Common myeloid progenitor, CD34-positive (primary cell): ENCODE measurements around the gene DAGLA.

Experiments
- CTCF ChIA-PET: fragments of 350-600 bp; sonication (Branson Sonifier 250); formaldehyde crosslinking; loops from one replicate; lab custom pipeline; 2021; ENCODE audit warnings: antibody characterized with exemption; lab: Charles Lee
- POLR2A ChIA-PET: fragments of 350-600 bp; sonication (Branson Sonifier 250); formaldehyde crosslinking; loops from one replicate; lab custom pipeline; 2021; ENCODE audit warnings: antibody characterized with exemption; lab: Charles Lee
- DNase-seq, 3 donors: peaks; one replicate each; pipeline versions ENCODE4 v3.0.0 to v3.0.0-alpha.2; 2013
- H3K27ac ChIP-seq, 2 experiments: 1 replicate in 1 of 2; 2 replicates in 1 of 2; pipeline ENCODE4 v1.7.0; 2013; ENCODE audit warnings: inconsistent platforms in 2 of 2, low read length in 2 of 2, mild to moderate bottlenecking in 2 of 2, low read depth in 1 of 2, moderate library complexity in 1 of 2; ENCODE audit not compliant: severe bottlenecking in 2 of 2, insufficient read depth in 1 of 2, poor library complexity in 1 of 2
- H3K27me3 ChIP-seq, 5 experiments: replicated peaks in 2 of 5; 1 replicate in 3 of 5; 2 replicates in 2 of 5; pipeline versions ENCODE4 v1.6.1 to v1.7.0; 2013; ENCODE audit warnings: low read length in 4 of 5, mild to moderate bottlenecking in 2 of 5, moderate library complexity in 2 of 5, inconsistent platforms in 1 of 5; ENCODE audit not compliant: insufficient read depth in 5 of 5, control insufficient read depth in 4 of 5
- H3K36me3 ChIP-seq, 4 experiments: 1 replicate in 2 of 4; 2 replicates in 2 of 4; pipeline versions ENCODE4 v1.6.1 to v1.7.0; 2013; ENCODE audit warnings: low read length in 3 of 4, control low read depth in 1 of 4, mild to moderate bottlenecking in 1 of 4; ENCODE audit not compliant: control insufficient read depth in 4 of 4, insufficient read depth in 4 of 4
- H3K4me1 ChIP-seq, 4 experiments: 1 replicate in 3 of 4; 2 replicates in 1 of 4; pipeline versions ENCODE4 v1.6.1 to v1.7.1; 2013; ENCODE audit warnings: low read length in 3 of 4, mild to moderate bottlenecking in 3 of 4, control low read depth in 1 of 4, inconsistent platforms in 1 of 4, moderate library complexity in 1 of 4; ENCODE audit not compliant: control insufficient read depth in 4 of 4, insufficient read depth in 4 of 4; ENCODE audit errors: control extremely low read depth in 1 of 4
- H3K4me3 ChIP-seq, 7 experiments: 1 replicate in 4 of 7; 2 replicates in 3 of 7; pipeline versions ENCODE4 v1.5.1 to v1.7.0; 2013; ENCODE audit warnings: mild to moderate bottlenecking in 7 of 7, low read length in 6 of 7, moderate library complexity in 6 of 7, inconsistent platforms in 2 of 7, low read depth in 2 of 7, control low read depth in 1 of 7; ENCODE audit not compliant: insufficient read depth in 4 of 7, control insufficient read depth in 1 of 7; ENCODE audit errors: extremely low read depth in 1 of 7
- H3K9me3 ChIP-seq, 5 experiments: 1 replicate in 4 of 5; 2 replicates in 1 of 5; pipeline versions ENCODE4 v1.6.1 to v1.7.1; 2013; ENCODE audit warnings: low read length in 4 of 5, mild to moderate bottlenecking in 2 of 5, inconsistent platforms in 1 of 5, low read depth in 1 of 5, moderate library complexity in 1 of 5; ENCODE audit not compliant: control insufficient read depth in 4 of 5, insufficient read depth in 2 of 5; ENCODE audit errors: control extremely low read depth in 1 of 5
- WGBS: methylation state at CpG from one replicate; pipeline ENCODE4 v1.1.5; 2013; ENCODE audit not compliant: insufficient coverage; 5-methylcytosine and 5-hydroxymethylcytosine counted together

The DAGLA gene

GRCh38 chr11:61736310-61736709, 56.1 kb downstream of the DAGLA start:
- no peak overlapping the region for H3K4me3 ChIP-seq
- H3K4me1 ChIP-seq = no peaks in the 10 kb centered on the region
- no peak overlapping the region for H3K27ac ChIP-seq
- H3K9me3 ChIP-seq = no peaks in the 10 kb centered on the region
- CTCF ChIA-PET = interaction anchor here (0.7 to 1.3 kb wide), 4 partner anchors 9 to 61 kb away, joined by 3 to 5 read pairs (median 4); no protein-coding TSS in a partner anchor
- 90% methylated on average over 4 of the region's 5 CpGs for WGBS
- POLR2A ChIA-PET = interaction anchor here (0.8 kb wide), 1 partner anchor 114 kb away, joined by 3 read pairs; no protein-coding TSS in a partner anchor
- no peak for DNase-seq
- no peaks in the 10 kb centered on the region for H3K36me3 ChIP-seq
- peaks cover 0 to 2% (median 0%) of the 10 kb centered on the region in 5 experiments for H3K27me3 ChIP-seq

- peaks cover 0 to 2% (median 0%) of the 10 kb centered on the region in 5 experiments for H3K27me3 ChIP-seq
- H3K4me3 ChIP-seq = no peak overlapping the region
- H3K9me3 ChIP-seq = no peaks in the 10 kb centered on the region
- H3K36me3 ChIP-seq = no peaks in the 10 kb centered on the region
- peak in 2 of 3 donors; percentile 33 to 60 for DNase-seq
- no peak overlapping the region for H3K27ac ChIP-seq
- ChIA-PET CTCF (interaction anchor here (0.9 to 1.8 kb wide), 4 partner anchors 10 to 61 kb away, joined by 3 to 5 read pairs (median 4); no protein-coding TSS in a partner anchor), POLR2A (no interaction called here)
- H3K4me1 ChIP-seq = peaks cover 0 to 2% (median 0%) of the 10 kb centered on the region in 4 experiments
- WGBS = 76% methylated on average over 9 of the region's 12 CpGs
Measured at GRCh38 chr11:61737131-61737530, 56.9 kb downstream of the DAGLA start.

GRCh38 chr11:61737636-61738386, 57.6 kb downstream of the DAGLA start:
- Histone ChIP-seq H3K9me3 (no peaks in the 10 kb centered on the region), H3K36me3 (no peaks in the 10 kb centered on the region), H3K27me3 (peaks cover 0 to 2% (median 0%) of the 10 kb centered on the region in 5 experiments), H3K27ac (no peak overlapping the region), H3K4me1 (peaks cover 0 to 5% (median 2%) of the 10 kb centered on the region in 4 experiments), H3K4me3 (no peak overlapping the region)
- DNase-seq = no peak
- CTCF ChIA-PET = interaction anchor here (1.1 to 3.9 kb wide), 4 partner anchors 10 to 370 kb away, joined by 3 to 23 read pairs (median 4); no protein-coding TSS in a partner anchor
- POLR2A ChIA-PET = no interaction called here
- WGBS = 96% methylated on average over 18 of the region's 23 CpGs

- no peaks in the 10 kb centered on the region for H3K36me3 ChIP-seq
- WGBS = 85% methylated on average over 3 of the region's 7 CpGs
- no peaks in the 10 kb centered on the region for H3K9me3 ChIP-seq
- peaks cover 0 to 5% (median 2%) of the 10 kb centered on the region in 4 experiments for H3K4me1 ChIP-seq
- DNase-seq = no peak
- ChIA-PET POLR2A (no interaction called here), CTCF (interaction anchor here (1.1 to 3.9 kb wide), 4 partner anchors 9 to 369 kb away, joined by 3 to 23 read pairs (median 4); no protein-coding TSS in a partner anchor)
- no peak overlapping the region for H3K27ac ChIP-seq
- no peak overlapping the region for H3K4me3 ChIP-seq
- peaks cover 0 to 2% (median 0%) of the 10 kb centered on the region in 5 experiments for H3K27me3 ChIP-seq
Measured at GRCh38 chr11:61738776-61739175, 58.6 kb downstream of the DAGLA start.

GRCh38 chr11:61739413-61739812, 59.2 kb downstream of the DAGLA start:
- Histone ChIP-seq H3K4me3 (no peak overlapping the region), H3K27me3 (peaks cover 0 to 2% (median 0%) of the 10 kb centered on the region in 5 experiments), H3K4me1 (peaks cover 0 to 5% (median 2%) of the 10 kb centered on the region in 4 experiments), H3K9me3 (no peaks in the 10 kb centered on the region), H3K27ac (no peak overlapping the region), H3K36me3 (no peaks in the 10 kb centered on the region)
- CTCF ChIA-PET = interaction anchor here (1.5 to 3.9 kb wide), 3 partner anchors 11 to 368 kb away, joined by 3 to 23 read pairs (median 3); no protein-coding TSS in a partner anchor
- DNase-seq = no peak
- WGBS = 100% methylated on average over 3 of the region's 15 CpGs
- POLR2A ChIA-PET = no interaction called here

- DNase-seq = no peak
- Histone ChIP-seq H3K27ac (no peak overlapping the region), H3K9me3 (no peaks in the 10 kb centered on the region), H3K4me1 (peaks cover 0 to 5% (median 2%) of the 10 kb centered on the region in 4 experiments), H3K36me3 (no peaks in the 10 kb centered on the region), H3K27me3 (peaks cover 0 to 2% (median 0%) of the 10 kb centered on the region in 5 experiments), H3K4me3 (no peak overlapping the region)
- WGBS = 90% methylated on average over 6 of the region's 7 CpGs
- POLR2A ChIA-PET = no interaction called here
- CTCF ChIA-PET = interaction anchor here (1.5 to 3.9 kb wide), 2 partner anchors 10 to 36 kb away, joined by 3 to 23 read pairs; no protein-coding TSS in a partner anchor
Measured at GRCh38 chr11:61739966-61740365, 59.8 kb downstream of the DAGLA start.

GRCh38 chr11:61742391-61742790, 62.2 kb downstream of the DAGLA start:
- H3K4me1 ChIP-seq = peaks cover 0 to 5% (median 2%) of the 10 kb centered on the region in 4 experiments
- H3K4me3 ChIP-seq = no peak overlapping the region
- H3K36me3 ChIP-seq = no peaks in the 10 kb centered on the region
- ChIA-PET POLR2A (no interaction called here), CTCF (no interaction called here)
- H3K27ac ChIP-seq = no peak overlapping the region
- peak in 2 of 3 donors; percentile 42 for DNase-seq
- H3K9me3 ChIP-seq = no peaks in the 10 kb centered on the region
- 40% methylated on average over 3 of the region's 7 CpGs for WGBS
- peaks cover 0 to 2% (median 0%) of the 10 kb centered on the region in 5 experiments for H3K27me3 ChIP-seq
